Stimulated activated naive B cell treated with anti-CD40 and anti-IgM and Interleukin-4, amounts not matched to agents 10 μg/mL and 1 μg/mL and 100 μg/mL, for 72 hours (primary cell): ENCODE measurements around the gene HACD3.
"Not testable (repeated sequence)": the region's sequence is repeated elsewhere in the genome, so short reads cannot be mapped to it uniquely, and the experiment has no call there.

Source experiments
- ATAC-seq, 2 donors: fragments of 150-1000 bp; cut with Tn5 transposase; replicated peaks; 2 replicates each; pipeline ENCODE4 v1.10.0; 2021; ENCODE audit warnings: moderate library complexity in 1 of 2
- DNase-seq: peaks from one replicate; pipeline ENCODE4 v3.0.0; 2021
- H3K27ac Mint-ChIP-seq: one replicate; pipeline ENCODE4 v1.8.0; 2022; ENCODE audit warnings: mild to moderate bottlenecking, mixed read lengths
- H3K27me3 Mint-ChIP-seq, 2 donors: one replicate each; pipeline ENCODE4 v1.8.0; 2022; ENCODE audit warnings: mixed read lengths in 2 of 2
- H3K36me3 Mint-ChIP-seq, 2 donors: one replicate each; pipeline ENCODE4 v1.8.0; 2022; ENCODE audit warnings: mixed read lengths in 2 of 2, mild to moderate bottlenecking in 1 of 2
- H3K4me1 Mint-ChIP-seq, 2 donors: one replicate each; pipeline ENCODE4 v1.8.0; 2022; ENCODE audit warnings: mixed read lengths in 2 of 2, mild to moderate bottlenecking in 1 of 2
- H3K4me3 Mint-ChIP-seq, 2 donors: one replicate each; pipeline ENCODE4 v1.8.0; 2022; ENCODE audit warnings: mild to moderate bottlenecking in 2 of 2, mixed read lengths in 2 of 2, moderate library complexity in 1 of 2
- H3K9me3 Mint-ChIP-seq, 2 donors: one replicate each; pipeline ENCODE4 v1.8.0; 2022; ENCODE audit warnings: mixed read lengths in 2 of 2, mild to moderate bottlenecking in 1 of 2

HACD3 gene

GRCh38 chr15:65598468-65598867 lies 68.2 kb downstream of the HACD3 start:
- Mint-ChIP-seq H3K9me3 (no peaks in the 10 kb centered on the region), H3K4me1 (peaks cover 0 to 2% of the 10 kb centered on the region in 2 donors), H3K36me3 (peaks cover 15 to 25% of the 10 kb centered on the region in 2 donors), H3K27me3 (no peaks in the 10 kb centered on the region), H3K4me3 (no peak overlapping the region), H3K27ac (peak overlapping the region; percentile 72)
- no peak for DNase-seq
- no peak for ATAC-seq

- Mint-ChIP-seq H3K27me3 (no peaks in the 10 kb centered on the region), H3K27ac (no peak overlapping the region), H3K4me3 (no peak overlapping the region), H3K36me3 (peaks cover 19 to 24% of the 10 kb centered on the region in 2 donors), H3K9me3 (no peaks in the 10 kb centered on the region), H3K4me1 (peaks cover 0 to 2% of the 10 kb centered on the region in 2 donors)
- no peak for ATAC-seq
- no peak for DNase-seq
These were observed 69.4 kb downstream of the HACD3 start for GRCh38 chr15:65599677-65600076.

GRCh38 chr15:65603134-65603533 lies 72.9 kb downstream of the HACD3 start:
- H3K9me3 Mint-ChIP-seq: no peaks in the 10 kb centered on the region
- peaks cover 13 to 15% of the 10 kb centered on the region in 2 donors for H3K36me3 Mint-ChIP-seq
- no peaks in the 10 kb centered on the region for H3K27me3 Mint-ChIP-seq
- no peak overlapping the region for H3K4me3 Mint-ChIP-seq
- no peak overlapping the region for H3K27ac Mint-ChIP-seq
- H3K4me1 Mint-ChIP-seq: peaks cover 2 to 11% of the 10 kb centered on the region in 2 donors
- DNase-seq: no peak
- ATAC-seq: no peak

- ATAC-seq (no peak), DNase-seq (no peak)
- H3K27ac Mint-ChIP-seq: no peak overlapping the region
- no peaks in the 10 kb centered on the region for H3K9me3 Mint-ChIP-seq
- H3K4me1 Mint-ChIP-seq: peaks cover 2 to 11% of the 10 kb centered on the region in 2 donors
- no peaks in the 10 kb centered on the region for H3K27me3 Mint-ChIP-seq
- no peak overlapping the region for H3K4me3 Mint-ChIP-seq
- H3K36me3 Mint-ChIP-seq: peaks cover 11% of the 10 kb centered on the region in 2 donors
These were observed 73.3 kb downstream of the HACD3 start for GRCh38 chr15:65603559-65603958.

- DNase-seq (peak; percentile 93), ATAC-seq (peak; percentile 98 to 99)
- Mint-ChIP-seq H3K27ac (peak within 1 kb of the TSS; percentile 96), H3K9me3 (no peaks in the 10 kb centered on the region), H3K27me3 (no peaks in the 10 kb centered on the region), H3K36me3 (peaks cover 0 to 2% of the 10 kb centered on the region in 2 donors), H3K4me1 (peaks cover 18 to 41% of the 10 kb centered on the region in 2 donors), H3K4me3 (peak within 1 kb of the TSS; percentile 90 to 95)
These were observed 80.8 kb downstream of the HACD3 start, which contains the start of gene INTS14 for GRCh38 chr15:65610871-65611718. Gene INTS14 (minus strand): TSS chr15:65611131. CDS start chr15:65607380, 3,751 bp downstream.

GRCh38 chr15:65611888-65612615 lies 81.8 kb downstream of the HACD3 start:
- Mint-ChIP-seq H3K36me3 (peaks cover 0 to 3% of the 10 kb centered on the region in 2 donors), H3K4me3 (peak overlapping the region; percentile 90 to 95), H3K4me1 (peaks cover 18 to 40% of the 10 kb centered on the region in 2 donors), H3K27me3 (no peaks in the 10 kb centered on the region), H3K9me3 (no peaks in the 10 kb centered on the region), H3K27ac (peak overlapping the region; percentile 96)
- DNase-seq: no peak
- ATAC-seq: no peak

- H3K4me1 Mint-ChIP-seq: peaks cover 19 to 35% of the 10 kb centered on the region in 2 donors
- no peaks in the 10 kb centered on the region for H3K27me3 Mint-ChIP-seq
- H3K4me3 Mint-ChIP-seq: no peak overlapping the region
- peaks cover 4 to 6% of the 10 kb centered on the region in 2 donors for H3K36me3 Mint-ChIP-seq
- H3K27ac Mint-ChIP-seq: peak overlapping the region; percentile 96
- no peaks in the 10 kb centered on the region for H3K9me3 Mint-ChIP-seq
- no peak for DNase-seq
- ATAC-seq: no peak
These were observed 82.3 kb downstream of the HACD3 start for GRCh38 chr15:65612616-65612946.

GRCh38 chr15:65612949-65613744 lies 82.9 kb downstream of the HACD3 start:
- Mint-ChIP-seq H3K4me1 (peaks cover 19 to 30% of the 10 kb centered on the region in 2 donors), H3K27me3 (no peaks in the 10 kb centered on the region), H3K4me3 (no peak overlapping the region), H3K9me3 (no peaks in the 10 kb centered on the region), H3K36me3 (peaks cover 4 to 8% of the 10 kb centered on the region in 2 donors), H3K27ac (no peak overlapping the region)
- DNase-seq (no peak), ATAC-seq (no peak)

- not testable (repeated sequence) for H3K4me3 Mint-ChIP-seq, DNase-seq, ATAC-seq, H3K27ac Mint-ChIP-seq, H3K9me3 Mint-ChIP-seq, H3K27me3 Mint-ChIP-seq
- peaks cover 15 to 16% of the 10 kb centered on the region in 2 donors for H3K4me1 Mint-ChIP-seq
- H3K36me3 Mint-ChIP-seq: peaks cover 4 to 11% of the 10 kb centered on the region in 2 donors
These were observed 85.6 kb downstream of the HACD3 start for GRCh38 chr15:65615887-65616286.

GRCh38 chr15:65618560-65619109 lies 88.4 kb downstream of the HACD3 start:
- no peak overlapping the region for H3K4me3 Mint-ChIP-seq
- H3K4me1 Mint-ChIP-seq: peaks cover 0 to 3% of the 10 kb centered on the region in 2 donors
- no peak overlapping the region for H3K27ac Mint-ChIP-seq
- H3K9me3 Mint-ChIP-seq: no peaks in the 10 kb centered on the region
- H3K36me3 Mint-ChIP-seq: peaks cover 4 to 11% of the 10 kb centered on the region in 2 donors
- H3K27me3 Mint-ChIP-seq: no peaks in the 10 kb centered on the region
- no peak for DNase-seq
- no peak for ATAC-seq

GRCh38 chr15:65619626-65620290 lies 89.5 kb downstream of the HACD3 start:
- DNase-seq (no peak), ATAC-seq (no peak)
- Mint-ChIP-seq H3K36me3 (peaks cover 9 to 18% of the 10 kb centered on the region in 2 donors), H3K4me1 (peaks cover 4 to 7% of the 10 kb centered on the region in 2 donors), H3K27ac (no peak overlapping the region), H3K9me3 (no peaks in the 10 kb centered on the region), H3K27me3 (no peaks in the 10 kb centered on the region), H3K4me3 (no peak overlapping the region)

GRCh38 chr15:65620833-65621232 lies 90.6 kb downstream of the HACD3 start:
- Mint-ChIP-seq H3K9me3 (no peaks in the 10 kb centered on the region), H3K36me3 (peaks cover 16 to 26% of the 10 kb centered on the region in 2 donors), H3K4me3 (no peak overlapping the region), H3K4me1 (peaks cover 4 to 13% of the 10 kb centered on the region in 2 donors), H3K27me3 (no peaks in the 10 kb centered on the region), H3K27ac (no peak overlapping the region)
- ATAC-seq: no peak
- no peak for DNase-seq

- H3K27ac Mint-ChIP-seq: no peak within 1 kb of the TSS
- H3K9me3 Mint-ChIP-seq: no peaks in the 10 kb centered on the region
- H3K27me3 Mint-ChIP-seq: no peaks in the 10 kb centered on the region
- no peak within 1 kb of the TSS for H3K4me3 Mint-ChIP-seq
- ATAC-seq (no peak), DNase-seq (no peak)
- peaks cover 18 to 27% of the 10 kb centered on the region in 2 donors for H3K36me3 Mint-ChIP-seq
- peaks cover 4 to 13% of the 10 kb centered on the region in 2 donors for H3K4me1 Mint-ChIP-seq
These were observed 91.4 kb downstream of the HACD3 start, which contains the start of gene SLC24A1 for GRCh38 chr15:65621638-65622037. Gene SLC24A1 (plus strand): TSS chr15:65621938. CDS start chr15:65624081, 2,143 bp downstream.
